Prostate gland (tissue), 2 donors: ENCODE results near the gene ZNF775. TPM values are rescaled to one million over a fixed set of nuclear protein-coding genes. Genes with fewer than 3 reads are reported as not detected.
A peak's percentile ranks its signal among the peaks of the same experiment; 100 is the strongest.

Experiments used
- DNase-seq: peaks from one replicate; pipeline ENCODE4 v3.0.0-alpha.2; 2019; ENCODE audit warnings: low spot score
- H3K27ac ChIP-seq, 2 donors: fragments of 200-600 bp; sonication (generic); 2 replicates each; pipeline ENCODE4 v1.5.1; 2017 to 2019
- H3K27me3 ChIP-seq: fragments of 200-600 bp; sonication (generic); replicated peaks from 2 replicates; pipeline ENCODE4 v1.5.1; 2019; ENCODE audit not compliant: insufficient read depth
- H3K36me3 ChIP-seq, 2 donors: fragments of 200-600 bp; sonication (generic); 1 replicate in 1 of 2; 2 replicates in 1 of 2; pipeline versions ENCODE4 v1.5.1 to v1.8.1; 2017 to 2019
- H3K4me1 ChIP-seq: fragments of 200-600 bp; sonication (generic); replicated peaks from 2 replicates; pipeline ENCODE4 v1.5.1; 2019
- H3K4me3 ChIP-seq, 2 donors: fragments of 200-600 bp; sonication (generic); 2 replicates each; pipeline ENCODE4 v1.5.1; 2017 to 2019
- H3K9me3 ChIP-seq: fragments of 200-600 bp; sonication (generic); 2 replicates; pipeline ENCODE4 v1.5.1; 2017
- CTCF ChIP-seq, 4 experiments: fragments of 200-600 bp in 2 of 4; fragments of 450-650 bp in 2 of 4; sonication (generic) in 2 of 4; IDR thresholded peaks; 1 replicate in 3 of 4; 2 replicates in 1 of 4; pipeline ENCODE4 v1.5.1; 2016 to 2019; ENCODE audit warnings: antibody characterized with exemption in 4 of 4, mild to moderate bottlenecking in 2 of 4, moderate library complexity in 2 of 4
- POLR2A ChIP-seq: fragments of 450-650 bp; IDR thresholded peaks from one replicate; pipeline ENCODE4 v1.6.1; 2016; ENCODE audit warnings: antibody characterized with exemption, mild to moderate bottlenecking
- POLR2AphosphoS5 ChIP-seq: sonication (generic); formaldehyde crosslinking; IDR thresholded peaks from one replicate; pipeline ENCODE4 v1.6.1; 2017; ENCODE audit warnings: antibody characterized with exemption
- WGBS: methylation state at CpG from one replicate; pipeline ENCODE4 v1.1.5; 2018; 5-methylcytosine and 5-hydroxymethylcytosine counted together
- intact Hi-C: fragments of 100-400 bp; cut with DNase I; formaldehyde crosslinking; loops from one replicate; pipeline ENCODE4 v1.14.2; 2022
- total RNA-seq, 2 donors: library from RNA; depleted of rRNA; stranded (reverse); fragments of >200 nt; gene quantifications; one replicate each; pipeline ENCODE4 v1.1.0, GENCODE V29; 2016

Gene ZNF775
- total RNA-seq, 2 donors from 2014 or later: 14.4 to 14.8 TPM

DNA sequence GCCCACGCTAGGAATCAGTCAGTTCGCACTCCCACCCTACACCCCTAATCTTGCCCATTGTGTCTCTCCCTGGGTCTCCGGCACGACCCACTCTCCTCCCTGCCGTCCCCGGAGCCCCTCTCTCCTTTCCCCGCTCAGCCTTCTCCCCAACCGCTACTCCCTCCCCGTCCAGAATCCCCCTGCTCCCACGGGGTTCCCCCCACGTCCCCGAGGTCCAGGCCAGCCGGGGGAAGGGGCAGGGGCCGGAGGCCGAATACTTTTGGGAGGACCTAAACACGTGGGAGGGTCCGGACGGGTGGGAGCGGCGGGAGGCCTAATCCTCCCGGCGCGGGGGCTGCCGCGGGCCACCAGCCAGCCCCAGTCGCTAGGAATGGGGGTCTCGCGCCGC is 38.3 kb upstream of the ZNF775 start:
- peak overlapping the region; percentile 70 to 81 for H3K27ac ChIP-seq
- intact Hi-C loops: no loop called here
- H3K9me3 ChIP-seq: no peaks in the 10 kb centered on the region
- peaks cover 2% of the 10 kb centered on the region for H3K27me3 ChIP-seq
- peak overlapping the region; percentile 33 to 41 for H3K4me3 ChIP-seq
- no peaks in the 10 kb centered on the region for H3K4me1 ChIP-seq
- TF ChIP-seq POLR2A (no peak), POLR2AphosphoS5 (no peak), CTCF (IDR thresholded peaks at IDR 0.05) (no peak)
- DNase-seq: no peak
- H3K36me3 ChIP-seq: no peaks in the 10 kb centered on the region
- 14% methylated on average over 29 of the region's 29 CpGs for WGBS

DNA sequence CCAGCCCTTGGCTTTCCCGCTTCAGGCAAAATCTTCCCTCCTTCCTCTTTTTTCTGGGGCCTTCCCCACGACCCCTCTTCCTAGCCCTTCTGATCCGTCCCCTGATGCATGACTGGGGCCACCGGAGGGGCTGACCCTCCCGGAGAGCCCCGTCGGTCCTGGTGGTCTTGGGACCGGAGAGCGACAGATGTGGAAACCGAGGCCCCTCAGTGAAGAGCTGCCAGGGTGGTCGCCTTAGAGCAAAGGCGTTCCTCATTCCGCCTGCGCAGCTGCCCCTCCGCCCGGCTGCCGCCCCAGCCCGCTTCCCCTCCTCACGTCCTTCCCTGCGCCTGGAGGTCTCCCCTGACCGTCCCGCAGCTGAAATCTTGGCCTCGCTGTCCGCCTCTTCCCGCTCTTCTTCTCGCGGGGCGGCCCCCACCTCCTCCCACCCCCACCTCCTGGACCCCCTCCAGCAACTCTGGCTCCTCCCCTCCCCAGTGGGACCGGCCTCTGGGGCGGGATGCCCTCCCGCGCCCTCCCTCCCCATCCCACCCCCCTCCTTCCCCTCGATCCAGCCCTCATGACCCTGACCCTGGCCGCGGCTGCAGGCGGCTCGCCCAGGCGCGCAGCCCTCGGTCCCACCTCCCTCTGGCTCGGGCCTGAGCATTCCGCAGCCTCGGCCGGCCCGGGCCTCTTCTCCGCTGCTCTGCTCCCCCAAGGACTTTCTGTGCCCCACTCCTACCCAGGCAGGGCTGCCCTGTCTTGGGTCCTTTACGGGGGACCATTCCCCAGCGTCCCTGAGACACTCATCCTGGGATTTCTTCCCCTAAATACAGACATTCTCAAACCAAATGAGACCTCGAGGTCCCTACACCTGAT is 37.6 kb upstream of the ZNF775 start, which contains the start of gene RARRES2:
RARRES2 (minus strand) TSS at position 367 of the 858 bp plus-strand sequence. CDS start 1,020 bp downstream, outside the sequence.
- no peaks in the 10 kb centered on the region for H3K36me3 ChIP-seq
- intact Hi-C loops: no loop called here
- WGBS: 12% methylated on average over 47 of the region's 49 CpGs
- H3K9me3 ChIP-seq: no peaks in the 10 kb centered on the region
- peaks cover 2% of the 10 kb centered on the region for H3K27me3 ChIP-seq
- H3K4me3 ChIP-seq: peak within 1 kb of the TSS; percentile 33 to 41
- DNase-seq: no peak
- no peak for TF ChIP-seq POLR2AphosphoS5
- no peak for TF ChIP-seq CTCF (IDR thresholded peaks at IDR 0.05)
- no peak for TF ChIP-seq POLR2A
- H3K27ac ChIP-seq: peak within 1 kb of the TSS; percentile 70 to 81
- no peaks in the 10 kb centered on the region for H3K4me1 ChIP-seq

DNA sequence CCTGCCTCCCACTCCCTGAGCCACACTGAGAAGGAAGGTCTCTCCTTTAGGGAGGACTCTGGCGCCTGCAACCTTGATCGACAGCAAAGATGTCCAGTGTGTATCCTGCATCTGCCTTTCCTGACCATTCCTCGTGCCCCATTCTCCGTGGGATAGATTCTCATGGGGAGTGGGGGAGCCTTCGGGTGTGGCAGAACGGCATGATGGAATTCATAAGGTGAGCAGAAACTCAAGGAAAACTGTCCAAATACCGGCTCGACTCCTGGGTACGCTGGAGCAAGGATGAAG is 37.1 kb upstream of the ZNF775 start:
- no peaks in the 10 kb centered on the region for H3K36me3 ChIP-seq
- peak overlapping the region in 1 of 2 donors; percentile 33 for H3K4me3 ChIP-seq
- H3K4me1 ChIP-seq: no peaks in the 10 kb centered on the region
- intact Hi-C loops: no loop called here
- H3K27ac ChIP-seq: peak overlapping the region; percentile 44 to 62
- H3K9me3 ChIP-seq: no peaks in the 10 kb centered on the region
- TF ChIP-seq CTCF (IDR thresholded peaks at IDR 0.05): no peak
- TF ChIP-seq POLR2A: no peak
- WGBS: 86% methylated on average over 9 of the region's 9 CpGs
- DNase-seq: no peak
- peaks cover 2% of the 10 kb centered on the region for H3K27me3 ChIP-seq

- WGBS: 88% methylated on average over 2 of the region's 2 CpGs
- H3K4me1 ChIP-seq: no peaks in the 10 kb centered on the region
- H3K27ac ChIP-seq: no peak overlapping the region
- peaks cover 2% of the 10 kb centered on the region for H3K27me3 ChIP-seq
- no peaks in the 10 kb centered on the region for H3K36me3 ChIP-seq
- H3K9me3 ChIP-seq: no peaks in the 10 kb centered on the region
- DNase-seq: no peak
- intact Hi-C loops: no loop called here
- no peak overlapping the region for H3K4me3 ChIP-seq
- TF ChIP-seq POLR2AphosphoS5 (no peak), POLR2A (no peak), CTCF (IDR thresholded peaks at IDR 0.05) (no peak)
Measured at GRCh38 chr7:150343225-150343624, 35.9 kb upstream of the ZNF775 start.

DNA sequence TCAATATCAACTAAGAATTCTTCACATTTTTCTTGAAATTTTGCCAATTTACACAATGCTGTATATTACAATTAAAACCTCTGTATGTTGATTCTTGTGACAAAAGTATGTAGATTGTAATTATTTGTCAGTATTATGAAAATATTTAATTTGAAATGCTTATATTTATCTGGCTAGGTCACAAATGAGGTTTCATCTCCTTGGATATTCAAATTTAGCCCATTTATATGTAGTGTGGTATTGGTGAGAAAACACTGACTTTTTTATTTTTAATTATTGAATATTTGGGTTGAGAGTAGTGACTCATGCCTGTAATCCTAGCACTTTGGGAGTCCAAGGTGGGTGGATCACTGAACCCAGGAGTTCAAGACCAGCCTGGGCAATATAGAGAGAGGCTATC is 34.8 kb upstream of the ZNF775 start:
- no peak overlapping the region for H3K4me3 ChIP-seq
- DNase-seq: no peak
- no peaks in the 10 kb centered on the region for H3K4me1 ChIP-seq
- peaks cover 2% of the 10 kb centered on the region for H3K27me3 ChIP-seq
- no peak overlapping the region for H3K27ac ChIP-seq
- no peak for TF ChIP-seq POLR2A
- no peaks in the 10 kb centered on the region for H3K36me3 ChIP-seq
- intact Hi-C loops: no loop called here
- no peaks in the 10 kb centered on the region for H3K9me3 ChIP-seq
